PC-3 (cell line): Measurements from ENCODE around the gene DTNB. TPM values are rescaled to one million over a fixed set of nuclear protein-coding genes. Genes with fewer than 3 reads are reported as not detected.

Experiments used
- ATAC-seq: fragments of 200-7000 bp; cut with Tn5 transposase; 2 replicates; pipeline ENCODE4 v1.9.1; 2020; ENCODE audit warnings: mild to moderate bottlenecking, moderate library complexity
- BruUV-seq: library from RNA; stranded (reverse); fragments of 400-500 nt; replicated peaks from 2 replicates; lab custom pipeline; 2021; lab: Mats Ljungman, UMichigan
- CTCF ChIA-PET: fragments of 300-600 bp; sonication (Branson Sonifier 250); formaldehyde crosslinking; loops from one replicate; lab custom pipeline; 2022; ENCODE audit warnings: antibody characterized with exemption; lab: Charles Lee
- POLR2A ChIA-PET: fragments of 300-600 bp; sonication (Branson Sonifier 250); formaldehyde crosslinking; loops from one replicate; lab custom pipeline; 2022; ENCODE audit warnings: antibody characterized with exemption; ENCODE audit not compliant: unreplicated experiment; lab: Charles Lee
- DNase-seq: peaks from one replicate; pipeline ENCODE4 v3.0.0-alpha.2; 2015
- H2AFZ ChIP-seq: fragments of 300-600 bp; sonication (generic); 2 replicates; pipeline ENCODE4 v1.6.0; 2016; ENCODE audit warnings: antibody characterized with exemption, low read length
- H3F3A ChIP-seq: fragments of 300-600 bp; sonication (generic); one replicate; pipeline ENCODE4 v1.6.0; 2017; ENCODE audit warnings: antibody characterized with exemption, low read length, control low read depth, mild to moderate bottlenecking; ENCODE audit not compliant: unreplicated experiment
- H3K27ac ChIP-seq: fragments of 300-600 bp; sonication (generic); 2 replicates; pipeline ENCODE4 v1.5.1; 2016; ENCODE audit warnings: mild to moderate bottlenecking, low read length
- H3K27me3 ChIP-seq: fragments of 300-600 bp; sonication (generic); 2 replicates; pipeline ENCODE4 v1.6.1; 2016; ENCODE audit warnings: low read length, mixed read lengths
- H3K36me3 ChIP-seq: fragments of 300-600 bp; sonication (generic); 2 replicates; pipeline ENCODE4 v1.6.1; 2016; ENCODE audit warnings: low read depth, mixed run types, low read length, mixed read lengths
- H3K4me1 ChIP-seq: fragments of 300-600 bp; sonication (generic); 2 replicates; pipeline ENCODE4 v1.5.1; 2016; ENCODE audit warnings: low read length; ENCODE audit not compliant: insufficient read depth
- H3K4me2 ChIP-seq: fragments of 300-600 bp; sonication (generic); 2 replicates; pipeline ENCODE4 v1.6.0; 2016; ENCODE audit warnings: low read length
- H3K4me3 ChIP-seq: fragments of 300-600 bp; sonication (generic); 2 replicates; pipeline ENCODE4 v1.5.1; 2016; ENCODE audit warnings: mild to moderate bottlenecking, low read length, mixed read lengths
- H3K79me2 ChIP-seq: fragments of 300-600 bp; sonication (generic); 2 replicates; pipeline ENCODE4 v1.6.1; 2017; ENCODE audit warnings: low read length, mixed read lengths
- H3K9ac ChIP-seq: fragments of 300-600 bp; sonication (generic); 2 replicates; pipeline ENCODE4 v1.6.0; 2016; ENCODE audit warnings: mild to moderate bottlenecking, low read length
- H3K9me2 ChIP-seq: fragments of 300-600 bp; sonication (generic); replicated peaks from 2 replicates; pipeline ENCODE4 v1.6.1; 2016; ENCODE audit warnings: mixed run types, low read length, mixed read lengths
- H3K9me3 ChIP-seq: fragments of 300-600 bp; sonication (generic); 2 replicates; pipeline ENCODE4 v1.6.1; 2016; ENCODE audit warnings: low read length, mixed read lengths
- H4K20me1 ChIP-seq: fragments of 300-600 bp; sonication (generic); 2 replicates; pipeline ENCODE4 v1.6.1; 2016; ENCODE audit warnings: low read length, mixed read lengths
- EZH2 ChIP-seq: fragments of 300-600 bp; sonication (generic); IDR thresholded peaks from one replicate; pipeline ENCODE4 v1.6.1; 2017; ENCODE audit warnings: antibody characterized with exemption, mild to moderate bottlenecking, low read length; ENCODE audit not compliant: unreplicated experiment
- EZH2phosphoT487 ChIP-seq: fragments of 300-600 bp; sonication (generic); IDR thresholded peaks from 2 replicates; pipeline ENCODE4 v1.6.1; 2018; ENCODE audit warnings: mild to moderate bottlenecking, antibody characterized with exemption, low read length, borderline replicate concordance
- intact Hi-C: fragments of 100-400 bp; cut with micrococcal nuclease; formaldehyde crosslinking; loops from 2 replicates; pipeline ENCODE4 v1.9.0; 2023
- total RNA-seq: library from RNA; depleted of rRNA; stranded (reverse); fragments of >200 nt; gene quantifications from 2 replicates; pipeline ENCODE4 v1.2.3, GENCODE V29; 2014
- TF ChIP-seq, protein P1 (sequence below): fragments of 300-600 bp; sonication (generic); conservative IDR thresholded peaks from 2 replicates; pipeline ENCODE4 v1.5.1; 2017; ENCODE audit warnings: antibody characterized with exemption, low read depth, mild to moderate bottlenecking, low read length

The DTNB gene
- total RNA-seq, 1 experiment from 2014 or later = 23.1 TPM

DNA sequence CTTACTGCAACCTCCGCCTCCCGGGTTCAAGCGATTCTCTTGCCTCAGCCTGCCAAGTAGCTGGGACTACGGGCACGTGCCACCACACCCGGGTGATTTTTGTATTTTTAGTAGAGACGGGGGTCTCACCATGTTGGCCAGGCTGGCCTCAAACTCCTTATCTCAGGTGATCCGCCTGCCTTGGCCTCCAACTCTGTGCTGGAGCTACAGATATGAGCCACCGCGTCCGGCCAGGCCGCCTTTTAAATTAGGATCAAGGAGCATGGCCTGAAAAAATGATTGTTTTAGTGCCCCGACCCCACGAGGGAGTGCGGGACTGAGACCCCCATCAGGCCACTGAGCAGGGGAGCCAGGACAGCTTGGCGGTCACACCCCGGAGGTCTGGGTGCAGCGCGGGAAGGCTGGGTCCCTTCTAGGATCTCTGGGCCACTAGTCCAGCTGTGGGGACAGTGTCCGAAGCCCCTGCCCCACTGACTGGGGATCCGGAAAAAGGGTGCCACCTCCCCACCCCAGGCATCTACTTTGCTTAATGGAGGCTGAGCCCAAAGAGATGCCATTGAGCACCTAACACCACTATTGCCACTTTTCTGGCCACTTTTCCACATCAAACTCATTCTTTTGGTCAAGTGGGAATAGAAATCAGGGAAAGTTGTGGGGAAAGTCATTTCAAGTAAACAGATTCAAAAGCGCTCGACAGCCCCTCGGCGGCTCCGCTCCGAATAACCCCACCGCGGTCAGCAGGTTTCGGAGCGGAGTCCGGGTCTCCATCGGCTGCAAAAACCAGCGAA is 311.9 kb downstream of the DTNB start:
- Histone ChIP-seq H3K9ac (no peak overlapping the region), H3K9me2 (no peaks in the 10 kb centered on the region), H3K4me1 (peaks cover 22% of the 10 kb centered on the region), H3K9me3 (no peaks in the 10 kb centered on the region), H3K79me2 (no peaks in the 10 kb centered on the region), H3K4me3 (peak overlapping the region; percentile 69), H3K4me2 (peak overlapping the region; percentile 91), H2AFZ (peak overlapping the region; percentile 94), H3F3A (no peaks in the 10 kb centered on the region), H3K27ac (no peak overlapping the region), H3K27me3 (no peaks in the 10 kb centered on the region), H3K36me3 (no peaks in the 10 kb centered on the region), H4K20me1 (no peaks in the 10 kb centered on the region)
- DNase-seq (no peak), ATAC-seq (no peak)
- TF ChIP-seq, protein P1, sequence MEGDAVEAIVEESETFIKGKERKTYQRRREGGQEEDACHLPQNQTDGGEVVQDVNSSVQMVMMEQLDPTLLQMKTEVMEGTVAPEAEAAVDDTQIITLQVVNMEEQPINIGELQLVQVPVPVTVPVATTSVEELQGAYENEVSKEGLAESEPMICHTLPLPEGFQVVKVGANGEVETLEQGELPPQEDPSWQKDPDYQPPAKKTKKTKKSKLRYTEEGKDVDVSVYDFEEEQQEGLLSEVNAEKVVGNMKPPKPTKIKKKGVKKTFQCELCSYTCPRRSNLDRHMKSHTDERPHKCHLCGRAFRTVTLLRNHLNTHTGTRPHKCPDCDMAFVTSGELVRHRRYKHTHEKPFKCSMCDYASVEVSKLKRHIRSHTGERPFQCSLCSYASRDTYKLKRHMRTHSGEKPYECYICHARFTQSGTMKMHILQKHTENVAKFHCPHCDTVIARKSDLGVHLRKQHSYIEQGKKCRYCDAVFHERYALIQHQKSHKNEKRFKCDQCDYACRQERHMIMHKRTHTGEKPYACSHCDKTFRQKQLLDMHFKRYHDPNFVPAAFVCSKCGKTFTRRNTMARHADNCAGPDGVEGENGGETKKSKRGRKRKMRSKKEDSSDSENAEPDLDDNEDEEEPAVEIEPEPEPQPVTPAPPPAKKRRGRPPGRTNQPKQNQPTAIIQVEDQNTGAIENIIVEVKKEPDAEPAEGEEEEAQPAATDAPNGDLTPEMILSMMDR = no peak
- TF ChIP-seq EZH2phosphoT487 = no peak
- TF ChIP-seq EZH2 = no peak
- ChIA-PET POLR2A (interaction anchor here (0.9 kb wide), 1 partner anchor 10 kb away, joined by 5 read pairs; no protein-coding TSS in a partner anchor), CTCF (interaction anchor here (0.7 to 1.4 kb wide), 7 partner anchors 15 to 475 kb away, joined by 3 to 20 read pairs (median 6); no protein-coding TSS in a partner anchor)
- intact Hi-C loops = loop anchor here (1.0 to 5.0 kb wide), 2 partner anchors 161 to 206 kb away; no protein-coding TSS in a partner anchor
- BruUV-seq = no TSS peak

DNA sequence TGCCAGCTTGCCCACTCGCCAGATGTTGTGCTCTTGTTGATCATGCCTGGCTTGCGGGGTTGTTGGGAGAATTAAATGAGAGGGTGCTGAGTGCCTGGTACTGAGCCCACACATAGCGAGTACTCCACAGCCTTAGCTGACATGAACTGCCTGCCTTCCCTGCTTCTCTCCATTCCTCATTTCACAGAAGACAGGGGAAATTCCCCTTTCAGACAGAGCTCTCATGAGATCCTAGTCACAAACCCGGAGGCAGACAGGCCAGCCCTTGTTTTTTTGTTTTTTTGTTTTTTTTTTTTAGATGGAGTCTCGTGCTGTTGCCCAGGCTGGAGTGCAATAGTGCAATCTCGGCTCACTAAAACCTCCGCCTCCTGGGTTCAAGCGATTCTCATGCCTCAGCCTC is 314.5 kb downstream of the DTNB start:
- intact Hi-C loops = no loop called here
- H3K27ac ChIP-seq = no peak overlapping the region
- BruUV-seq = no TSS peak

More for the DNA sequence above, 314.5 kb downstream of the DTNB start:
- Histone ChIP-seq H2AFZ (no peak overlapping the region), H3F3A (no peaks in the 10 kb centered on the region), H3K79me2 (no peaks in the 10 kb centered on the region), H3K9me3 (no peaks in the 10 kb centered on the region), H3K27me3 (no peaks in the 10 kb centered on the region), H3K9me2 (no peaks in the 10 kb centered on the region), H4K20me1 (no peaks in the 10 kb centered on the region), H3K4me3 (no peak overlapping the region), H3K4me2 (no peak overlapping the region), H3K9ac (no peak overlapping the region), H3K4me1 (peaks cover 9% of the 10 kb centered on the region), H3K36me3 (no peaks in the 10 kb centered on the region)
- no peak for DNase-seq
- TF ChIP-seq EZH2 (no peak), EZH2phosphoT487 (no peak)
- TF ChIP-seq, protein P1 = no peak
- POLR2A ChIA-PET = interaction anchor here (0.5 kb wide), 1 partner anchor 1274 kb away, joined by 3 read pairs; the partner anchor contains the start of gene TP53I3
- CTCF ChIA-PET = no interaction called here
- no peak for ATAC-seq
